ENCODE results near the gene TXNRD2.
"Not testable (repeated sequence)": the region's sequence is repeated elsewhere in the genome, so short reads cannot be mapped to it uniquely, and the experiment has no call there.

TXNRD2 gene

GRCh38 chr22:19841641-19842392 is 99.8 kb downstream of the TXNRD2 start:
- DNase-seq, result no peak

DNA sequence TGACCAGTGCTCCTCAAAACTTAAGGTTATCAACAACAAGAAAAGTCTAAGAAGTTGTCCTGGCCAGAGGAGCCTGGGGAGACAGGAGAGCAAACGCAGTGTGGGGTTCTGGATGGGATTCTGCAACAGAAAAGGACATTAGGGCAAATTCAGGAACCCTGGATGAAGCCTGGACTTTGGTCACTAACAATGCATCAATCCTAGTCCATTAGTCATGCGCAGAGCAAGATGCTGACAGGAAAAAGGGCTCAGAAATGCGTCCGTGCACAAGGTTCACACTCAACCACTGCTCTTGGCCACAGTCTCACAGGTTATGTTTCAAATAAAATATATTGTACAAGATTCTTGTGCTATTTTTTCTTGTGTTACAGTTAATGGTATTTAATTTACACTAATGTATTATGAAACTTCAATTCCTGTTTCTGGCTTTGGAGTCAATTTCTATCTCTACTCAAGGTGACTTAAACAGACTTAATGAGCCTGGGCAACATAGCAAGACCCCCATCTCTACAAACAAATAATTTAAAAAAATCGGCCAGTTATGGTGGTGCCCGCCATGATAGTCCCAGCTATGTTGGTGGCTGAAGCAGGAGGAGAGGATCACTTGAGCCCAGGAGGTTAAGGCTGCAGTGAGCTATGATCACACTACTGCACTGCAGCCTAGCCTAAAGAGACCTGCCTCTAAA is 100.5 kb downstream of the TXNRD2 start:
- no peak for DNase-seq

DNA sequence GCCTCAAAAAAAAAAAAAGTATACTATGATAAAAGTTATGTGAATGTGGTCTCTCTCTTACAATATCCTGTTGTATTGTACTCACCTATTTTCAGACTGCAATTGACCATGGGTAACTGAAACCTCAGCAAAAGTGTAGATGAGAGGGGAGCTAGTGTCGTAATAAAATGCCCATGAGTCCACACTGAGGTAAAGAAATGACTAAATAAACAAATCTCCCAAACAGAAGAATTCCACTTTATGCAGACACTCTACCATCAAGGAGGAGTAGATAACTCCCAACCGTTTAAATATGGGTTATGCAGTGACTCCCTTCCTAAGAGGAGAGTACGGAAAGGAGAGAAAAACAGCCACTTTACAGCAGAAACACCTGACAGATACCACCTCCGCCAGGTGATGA is 101.6 kb downstream of the TXNRD2 start:
- no peak for DNase-seq

DNA sequence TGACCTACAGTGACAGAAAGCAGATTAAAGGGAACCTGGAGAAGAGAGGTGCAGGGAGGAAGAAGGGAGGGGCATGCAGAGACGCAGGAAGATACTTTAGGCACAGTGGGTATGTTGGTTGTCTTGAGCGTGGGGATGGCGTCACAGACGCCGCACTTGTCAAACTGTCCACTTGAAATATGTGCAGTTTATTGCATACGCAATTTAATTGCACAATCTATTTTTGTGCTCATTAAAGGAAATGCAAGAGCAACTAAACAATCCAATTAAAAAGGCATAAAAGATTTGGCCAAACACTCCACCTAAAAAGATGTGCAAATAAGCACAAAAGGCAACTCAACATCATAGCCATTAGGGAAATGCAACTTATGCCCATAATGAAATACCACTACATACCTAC is 103.7 kb downstream of the TXNRD2 start:
- DNase-seq, result no peak

- no peak for DNase-seq
Measured at GRCh38 chr22:19836512-19836911, 105.1 kb downstream of the TXNRD2 start.

DNA sequence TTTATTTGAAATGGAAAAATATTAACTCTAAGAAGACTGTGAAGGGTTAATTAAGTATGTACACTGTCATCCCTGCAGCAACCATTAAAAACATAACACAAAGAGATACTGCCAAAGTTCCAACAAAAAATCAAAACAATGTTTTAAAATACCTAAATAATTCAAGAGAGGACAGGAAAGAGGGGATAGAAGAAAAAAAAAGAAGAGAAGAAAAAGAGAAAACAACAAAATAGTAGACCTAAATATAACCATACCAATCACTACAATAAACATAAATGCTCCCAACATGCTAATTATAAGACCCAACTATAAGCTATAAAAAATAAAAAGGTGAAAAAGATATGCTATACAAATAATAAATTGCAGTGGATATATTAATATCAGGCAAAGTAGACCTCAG is 107.0 kb downstream of the TXNRD2 start:
- no peak for DNase-seq

DNA sequence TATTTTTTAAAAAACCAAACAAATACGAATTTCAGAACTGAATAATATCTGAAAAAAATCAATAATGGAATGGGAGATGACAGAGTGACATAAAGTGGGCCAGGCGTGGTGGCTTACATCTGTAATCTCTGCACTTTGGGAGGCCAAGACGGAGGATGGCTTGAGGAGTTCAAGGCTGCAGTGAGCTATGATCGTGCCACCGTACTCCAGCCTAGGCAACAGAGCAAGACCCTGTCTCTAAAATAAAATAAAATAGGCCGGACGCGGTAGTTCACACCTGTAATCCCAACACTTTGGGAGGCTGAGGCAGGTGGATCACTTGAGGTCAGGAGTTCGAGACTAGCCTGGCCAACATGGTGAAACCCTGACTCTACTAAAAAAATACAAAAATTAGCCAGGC is 108.3 kb downstream of the TXNRD2 start:
- not testable (repeated sequence) for DNase-seq

GRCh38 chr22:19832476-19833108 is 109.0 kb downstream of the TXNRD2 start:
- DNase-seq, result peak; percentile 45

DNA sequence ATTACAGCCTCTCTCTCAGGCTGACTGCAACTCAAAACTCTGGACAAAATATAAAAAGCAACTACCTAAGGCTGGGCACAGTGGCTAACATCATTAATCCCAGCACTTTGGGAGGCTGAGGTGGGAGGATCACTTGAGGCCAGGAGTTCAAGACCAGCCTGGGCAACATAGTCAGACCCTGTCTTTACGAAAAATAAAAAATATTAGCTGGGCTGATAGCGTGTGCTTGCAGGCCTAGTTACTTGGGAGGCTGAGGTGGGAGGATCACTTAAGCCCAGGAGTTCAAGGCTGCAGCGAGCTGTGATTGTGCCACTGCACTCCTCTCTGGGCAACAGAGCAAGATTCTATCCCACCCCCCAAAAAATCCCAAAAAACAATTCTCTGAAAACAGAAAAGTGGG is 109.6 kb downstream of the TXNRD2 start:
- DNase-seq, result not testable (repeated sequence)

DNA sequence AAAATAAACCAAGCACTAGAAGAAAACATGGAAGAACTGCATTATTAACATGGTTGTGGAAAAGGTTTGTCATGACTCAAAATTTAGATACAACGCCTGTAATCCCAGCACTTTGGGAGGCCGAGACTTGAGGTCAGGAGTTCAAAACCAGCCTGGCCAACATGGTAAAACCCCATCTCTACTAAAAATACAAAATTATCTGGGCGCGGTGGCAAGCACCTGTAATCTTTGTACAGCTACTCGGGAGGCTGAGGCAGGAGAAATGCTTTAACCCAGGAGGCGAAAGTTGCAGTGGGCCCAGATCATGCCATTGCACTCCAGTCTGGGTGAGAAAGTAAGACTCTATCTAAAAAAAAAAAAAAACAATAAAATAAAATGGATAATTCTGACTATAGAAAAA is 110.6 kb downstream of the TXNRD2 start:
- no peak for DNase-seq

DNA sequence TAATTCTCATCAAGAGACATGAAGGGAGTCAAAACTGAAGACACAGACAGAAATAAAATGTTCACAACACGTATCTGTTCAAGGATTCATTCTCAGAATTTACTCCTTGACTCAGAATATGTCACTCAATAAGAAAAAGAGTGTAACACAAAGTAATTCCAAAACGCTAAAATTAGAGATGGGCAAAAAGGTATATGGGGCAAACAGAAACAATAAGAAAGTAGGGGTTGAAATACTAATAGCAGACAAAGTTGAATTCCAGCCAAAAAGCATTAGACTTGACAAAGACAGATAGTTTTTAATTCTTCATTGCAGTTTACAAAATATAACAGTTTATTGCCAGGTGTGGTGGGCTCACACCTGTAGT is 113.6 kb downstream of the TXNRD2 start:
- DNase-seq, result no peak

DNA sequence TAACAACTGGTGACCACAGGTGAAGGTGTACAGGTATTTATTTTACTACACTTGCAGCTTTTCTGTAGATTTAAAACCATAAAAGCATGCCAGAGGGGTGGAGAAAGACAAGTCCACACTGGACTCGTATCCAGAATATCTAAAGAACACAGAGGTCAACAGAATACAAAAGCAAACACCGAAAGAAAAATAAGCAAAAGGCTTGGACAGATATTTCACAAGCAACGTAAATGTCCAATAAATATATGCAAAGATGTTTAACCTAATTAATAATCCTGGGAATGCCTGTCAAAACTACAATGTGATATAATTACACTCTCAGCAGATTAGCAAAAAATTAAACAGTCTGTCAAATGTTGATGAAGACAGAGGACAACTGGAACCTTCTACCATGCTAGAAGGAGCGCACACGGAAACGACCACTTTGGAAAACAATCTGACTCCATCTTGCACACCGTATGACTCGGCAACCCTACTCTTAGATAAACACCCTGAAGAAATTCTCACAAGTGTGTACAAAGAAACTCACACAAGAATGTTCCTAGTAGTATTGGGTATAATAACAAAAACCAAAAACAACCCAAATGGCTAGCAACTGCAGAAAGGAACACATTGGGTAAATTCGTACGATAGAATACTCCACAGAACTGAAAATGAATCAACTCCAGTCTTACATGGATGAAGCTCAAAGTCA is 114.1 kb downstream of the TXNRD2 start:
- DNase-seq, result no peak

DNA sequence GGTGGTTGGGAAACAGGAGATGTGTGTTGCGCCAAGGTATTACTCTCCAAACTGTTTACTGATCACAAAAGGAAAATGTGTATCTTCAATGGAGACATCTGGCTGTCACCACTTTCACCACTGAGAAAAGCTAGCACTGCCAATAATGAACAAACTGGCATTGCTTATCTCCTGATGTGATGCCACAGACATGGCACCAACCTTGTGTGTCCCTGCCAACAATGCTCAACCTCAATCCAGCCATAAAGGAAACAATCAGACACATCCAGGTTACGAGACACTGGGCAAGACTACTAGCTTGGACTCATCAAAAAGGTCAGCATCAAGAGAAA is 115.0 kb downstream of the TXNRD2 start:
- DNase-seq, result no peak

GRCh38 chr22:19825904-19826618 is 115.6 kb downstream of the TXNRD2 start:
- no peak for DNase-seq
